GM18511 (cell line): Measurements from ENCODE around the gene TCEAL5.
"Not testable (repeated sequence)": the region's sequence is repeated elsewhere in the genome, so short reads cannot be mapped to it uniquely, and the experiment has no call there.

Experiments
- ATAC-seq: cut with Tn5 transposase; IDR thresholded peaks from one replicate; pipeline ENCODE4 v1.9.1; 2021; ENCODE audit warnings: mild to moderate bottlenecking, moderate library complexity; ENCODE audit not compliant: unreplicated experiment

TCEAL5 gene

GRCh38 chrX:103235608-103236007 lies 40.9 kb downstream of the TCEAL5 start:
- ATAC-seq: not testable (repeated sequence)

- ATAC-seq: no peak
These were observed 41.7 kb downstream of the TCEAL5 start for GRCh38 chrX:103234869-103235268.

GRCh38 chrX:103233263-103233662 lies 43.3 kb downstream of the TCEAL5 start:
- no peak for ATAC-seq

GRCh38 chrX:103225918-103226317 lies 50.6 kb downstream of the TCEAL5 start:
- not testable (repeated sequence) for ATAC-seq
